Liver (tissue), 3 donors: ENCODE results near the gene C15orf39.

Experiments
- CTCF ChIP-seq: fragments of 150-350 bp; IDR thresholded peaks from 2 replicates; pipeline ENCODE4 v1.5.1; 2017; ENCODE audit warnings: improper control_type of control experiment, low read depth, low read length; ENCODE audit not compliant: missing input control
- RAD21 ChIP-seq, 2 donors: IDR thresholded peaks; 2 replicates each; pipeline ENCODE4 v1.6.1; 2016; ENCODE audit warnings: antibody characterized with exemption in 2 of 2, mild to moderate bottlenecking in 2 of 2
- donor health status: healthy.
- donor health status: healthy.

DNA sequence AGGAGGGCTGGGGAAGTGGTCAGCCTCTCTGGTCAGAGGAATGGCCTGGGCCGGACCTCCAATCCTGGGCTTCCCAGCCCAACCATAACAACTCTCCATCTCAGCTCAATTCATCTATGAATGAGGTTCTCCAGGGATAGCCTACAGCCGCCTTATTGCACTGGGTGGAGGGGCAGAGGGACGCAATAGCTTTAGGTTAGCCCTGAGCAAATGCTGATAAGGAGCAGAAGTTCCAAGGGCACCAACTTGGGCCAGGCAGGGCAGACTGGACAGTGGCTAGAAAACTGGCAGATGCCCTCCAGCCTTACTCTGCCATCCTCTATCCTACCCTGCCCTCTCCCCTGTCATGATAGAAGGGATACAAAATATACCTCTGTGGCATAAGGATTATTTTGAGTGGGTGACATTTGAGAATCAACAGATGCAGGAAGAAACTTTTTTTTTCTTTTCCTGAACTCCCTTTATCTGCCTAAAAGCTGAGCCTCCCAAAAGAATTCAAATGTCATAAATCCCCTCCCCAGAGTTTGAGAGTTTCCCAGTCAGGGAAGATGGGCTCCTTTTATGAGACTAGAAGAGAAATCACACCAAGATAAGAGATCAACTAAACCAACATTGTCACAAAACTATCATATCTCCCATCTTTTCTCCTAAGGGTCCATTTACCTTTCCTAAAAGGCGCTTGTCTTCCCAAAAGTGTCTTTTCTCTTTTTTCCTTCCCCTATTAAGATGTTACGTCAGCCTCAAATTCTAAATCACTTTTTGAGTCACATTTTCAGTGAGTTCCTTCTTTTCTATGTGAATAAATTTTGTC lies 40.4 kb upstream of the C15orf39 start:
- no peak for TF ChIP-seq CTCF
- no peak for TF ChIP-seq RAD21 (IDR thresholded peaks at IDR 0.05)
